Measurements from ENCODE around the gene KITLG. TPM values are rescaled to one million over a fixed set of nuclear protein-coding genes. Genes with fewer than 3 reads are reported as not detected.
"Not testable (repeated sequence)": the region's sequence is repeated elsewhere in the genome, so short reads cannot be mapped to it uniquely, and the experiment has no call there.

KITLG gene
- total and polyA plus RNA-seq, 2 experiments from 2014 or later, result 1.1 TPM

- H3K27ac ChIP-seq, result no peak overlapping the region
- H3K27me3 ChIP-seq, result no peaks in the 10 kb centered on the region
- H3K9me3 ChIP-seq (ENCODE audit: low read depth), result no peaks in the 10 kb centered on the region
- H3K4me1 ChIP-seq (ENCODE audit: low read depth), result no peaks in the 10 kb centered on the region
- peak in 1 of 2 donors; percentile 84 for DNase-seq (ENCODE audit: low read depth in 1 of 2, low spot score in 1 of 2)
- H3K4me3 ChIP-seq, result no peak overlapping the region
- no peaks in the 10 kb centered on the region for H3K36me3 ChIP-seq
- no peak for TF ChIP-seq CTCF (IDR thresholded peaks at IDR 0.05; ENCODE audit: low read depth, low read length)
Observed at GRCh38 chr12:88471331-88472045, 108.8 kb downstream of the KITLG start.

- Histone ChIP-seq H3K4me1 (ENCODE audit: low read depth) (no peaks in the 10 kb centered on the region), H3K36me3 (no peaks in the 10 kb centered on the region), H3K27ac (no peak overlapping the region), H3K4me3 (no peak overlapping the region), H3K27me3 (no peaks in the 10 kb centered on the region), H3K9me3 (ENCODE audit: low read depth) (no peaks in the 10 kb centered on the region)
- TF ChIP-seq CTCF (IDR thresholded peaks at IDR 0.05; ENCODE audit: low read depth, low read length), result no peak
- peak in 1 of 2 donors; percentile 13 for DNase-seq (ENCODE audit: low read depth in 1 of 2, low spot score in 1 of 2)
Observed at GRCh38 chr12:88469154-88469553, 111.1 kb downstream of the KITLG start.

GRCh38 chr12:88468581-88468980, 111.7 kb downstream of the KITLG start:
- no peaks in the 10 kb centered on the region for H3K4me1 ChIP-seq (ENCODE audit: low read depth)
- H3K27ac ChIP-seq, result no peak overlapping the region
- H3K4me3 ChIP-seq, result no peak overlapping the region
- no peaks in the 10 kb centered on the region for H3K9me3 ChIP-seq (ENCODE audit: low read depth)
- TF ChIP-seq CTCF (IDR thresholded peaks at IDR 0.05; ENCODE audit: low read depth, low read length), result no peak
- peak in 1 of 2 donors; percentile 66 for DNase-seq (ENCODE audit: low read depth in 1 of 2, low spot score in 1 of 2)
- H3K36me3 ChIP-seq, result no peaks in the 10 kb centered on the region
- no peaks in the 10 kb centered on the region for H3K27me3 ChIP-seq

- not testable (repeated sequence) for H3K4me1 ChIP-seq (ENCODE audit: low read depth); H3K36me3 ChIP-seq; DNase-seq (ENCODE audit: low read depth in 1 of 2, low spot score in 1 of 2); H3K27me3 ChIP-seq; H3K4me3 ChIP-seq; H3K9me3 ChIP-seq (ENCODE audit: low read depth); H3K27ac ChIP-seq
Observed at GRCh38 chr12:88466708-88467107, 113.6 kb downstream of the KITLG start.

- no peaks in the 10 kb centered on the region for H3K4me1 ChIP-seq (ENCODE audit: low read depth)
- H3K36me3 ChIP-seq, result no peaks in the 10 kb centered on the region
- no peak for TF ChIP-seq CTCF (IDR thresholded peaks at IDR 0.05; ENCODE audit: low read depth, low read length)
- DNase-seq (ENCODE audit: low read depth in 1 of 2, low spot score in 1 of 2), result no peak
- H3K9me3 ChIP-seq (ENCODE audit: low read depth), result no peaks in the 10 kb centered on the region
- no peak overlapping the region for H3K4me3 ChIP-seq
- no peak overlapping the region for H3K27ac ChIP-seq
- no peaks in the 10 kb centered on the region for H3K27me3 ChIP-seq
Observed at GRCh38 chr12:88458327-88458726, 121.9 kb downstream of the KITLG start.

- Histone ChIP-seq H3K4me3 (no peak overlapping the region), H3K9me3 (ENCODE audit: low read depth) (no peaks in the 10 kb centered on the region), H3K27ac (no peak overlapping the region), H3K36me3 (no peaks in the 10 kb centered on the region), H3K27me3 (no peaks in the 10 kb centered on the region), H3K4me1 (ENCODE audit: low read depth) (no peaks in the 10 kb centered on the region)
- TF ChIP-seq CTCF (IDR thresholded peaks at IDR 0.05; ENCODE audit: low read depth, low read length), result no peak
- no peak for DNase-seq (ENCODE audit: low read depth in 1 of 2, low spot score in 1 of 2)
Observed at GRCh38 chr12:88453323-88453722, 126.9 kb downstream of the KITLG start.
